OCI-LY7 (cell line): ENCODE data around the gene PPIG. TPM values are rescaled to one million over a fixed set of nuclear protein-coding genes. Genes with fewer than 3 reads are reported as not detected.
"Not testable (repeated sequence)": the region's sequence is repeated elsewhere in the genome, so short reads cannot be mapped to it uniquely, and the experiment has no call there.

Experiments
- BruUV-seq: library from RNA; stranded (reverse); fragments of 400-500 nt; replicated peaks from 2 replicates; lab custom pipeline; 2021; lab: Mats Ljungman, UMichigan
- CTCF ChIA-PET: fragments of 300-600 bp; sonication (Branson Sonifier 250); formaldehyde crosslinking; loops from one replicate; lab custom pipeline; 2022; ENCODE audit warnings: antibody characterized with exemption; ENCODE audit not compliant: unreplicated experiment; lab: Charles Lee
- POLR2A ChIA-PET: fragments of 300-600 bp; sonication (Branson Sonifier 250); formaldehyde crosslinking; loops from one replicate; lab custom pipeline; 2022; ENCODE audit warnings: antibody characterized with exemption; lab: Charles Lee
- DNase-seq: peaks from one replicate; pipeline ENCODE4 v3.0.0-alpha.2; 2015; ENCODE audit warnings: low spot score
- H2AFZ ChIP-seq: fragments of 200-600 bp; sonication (generic), shearing (Covaris generic); 2 replicates; pipeline ENCODE4 v1.6.1; 2014; ENCODE audit warnings: mild to moderate bottlenecking, antibody characterized with exemption, low read length, moderate library complexity
- H3K27ac ChIP-seq: fragments of 200-600 bp; sonication (generic); 2 replicates; pipeline ENCODE4 v1.5.1; 2014; ENCODE audit warnings: mixed run types, low read depth, mild to moderate bottlenecking, moderate library complexity, low read length, inconsistent platforms; ENCODE audit not compliant: poor library complexity, severe bottlenecking
- H3K36me3 ChIP-seq: fragments of 200-600 bp; sonication (generic); 2 replicates; pipeline ENCODE4 v1.6.1; 2014; ENCODE audit warnings: mild to moderate bottlenecking, antibody characterized with exemption, low read length, moderate library complexity, mixed read lengths; ENCODE audit not compliant: insufficient read depth
- H3K4me1 ChIP-seq: fragments of 200-600 bp; sonication (generic); 2 replicates; pipeline ENCODE4 v1.5.1; 2014; ENCODE audit warnings: mild to moderate bottlenecking, low read length; ENCODE audit not compliant: insufficient read depth, poor library complexity, severe bottlenecking
- H3K4me2 ChIP-seq: fragments of 200-600 bp; sonication (generic); 2 replicates; pipeline ENCODE4 v1.6.1; 2014; ENCODE audit warnings: mild to moderate bottlenecking, low read length
- H3K4me3 ChIP-seq: fragments of 200-600 bp; sonication (generic); 2 replicates; pipeline ENCODE4 v1.5.1; 2014; ENCODE audit warnings: mild to moderate bottlenecking, low read depth, low read length; ENCODE audit not compliant: poor library complexity, severe bottlenecking
- H3K79me2 ChIP-seq: fragments of 200-600 bp; sonication (generic); 2 replicates; pipeline ENCODE4 v1.6.1; 2016; ENCODE audit warnings: low read depth, mild to moderate bottlenecking, low read length, moderate library complexity, mixed read lengths; ENCODE audit not compliant: insufficient read depth
- H3K9me2 ChIP-seq: fragments of 200-600 bp; sonication (generic); 2 replicates; pipeline ENCODE4 v1.6.1; 2016; ENCODE audit warnings: mild to moderate bottlenecking, low read length, mixed read lengths; ENCODE audit not compliant: insufficient read depth
- H3K9me3 ChIP-seq: fragments of 200-600 bp; sonication (generic); 2 replicates; pipeline ENCODE4 v1.6.1; 2014; ENCODE audit warnings: mild to moderate bottlenecking, mixed run types, low read length, mixed read lengths
- H4K20me1 ChIP-seq: fragments of 200-600 bp; sonication (generic); 2 replicates; pipeline ENCODE4 v1.6.1; 2014; ENCODE audit warnings: mild to moderate bottlenecking, antibody characterized with exemption, low read length, moderate library complexity, mixed read lengths; ENCODE audit not compliant: insufficient read depth
- EZH2phosphoT487 ChIP-seq: fragments of 200-600 bp; sonication (generic); IDR thresholded peaks from 2 replicates; pipeline ENCODE4 v1.6.1; 2018; ENCODE audit warnings: low read depth, borderline replicate concordance, mild to moderate bottlenecking, mixed run types, antibody characterized with exemption, low read length, moderate library complexity, mixed read lengths
- intact Hi-C: fragments of 100-400 bp; cut with micrococcal nuclease; formaldehyde crosslinking; loops from one replicate; pipeline ENCODE4 v1.10.0; 2022; ENCODE audit not compliant: unreplicated experiment
- total RNA-seq, 2 experiments: library from RNA; depleted of rRNA in 1 of 2; stranded (reverse); fragments of >200 nt in 1 of 2; shearing (Covaris generic) in 1 of 2; gene quantifications; 2 replicates each; pipeline ENCODE4 v1.2.3, GENCODE V29; 2014 to 2022
- TF ChIP-seq, protein P1 (sequence below): fragments of 200-600 bp; sonication (generic); conservative IDR thresholded peaks from 2 replicates; pipeline ENCODE4 v1.5.1; 2014; ENCODE audit warnings: mild to moderate bottlenecking, antibody characterized with exemption, low read length, moderate library complexity, mixed read lengths

PPIG gene
- total RNA-seq, 2 experiments from 2014 or later: 33.5 to 65.7 TPM

DNA sequence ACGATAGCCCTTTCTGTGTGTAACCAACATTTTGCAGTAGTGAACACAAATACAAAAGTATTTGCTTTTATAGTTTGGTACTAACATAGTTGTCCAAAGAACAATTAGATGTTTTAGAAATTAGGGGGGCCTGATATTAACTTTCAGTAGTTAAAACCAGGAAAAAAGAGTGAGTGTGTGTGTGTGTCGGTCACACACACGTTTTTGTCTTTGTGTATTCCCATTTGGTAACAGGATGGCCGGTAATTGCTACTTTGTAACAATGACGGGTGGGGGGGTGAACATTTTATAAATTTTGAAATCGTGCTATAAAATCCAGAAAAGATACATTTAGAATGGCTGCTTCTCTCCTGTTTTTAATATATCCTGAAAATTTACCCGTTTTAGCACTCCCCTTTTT lies 1.5 kb downstream of the PPIG start:
- Histone ChIP-seq H3K9me3 (peaks cover 15% of the 10 kb centered on the region; the same call in 1 of the 2 replicates), H4K20me1 (peaks cover 16% of the 10 kb centered on the region; the same call in 1 of the 2 replicates), H3K27ac (peak overlapping the region; percentile 94), H3K79me2 (peaks cover 62% of the 10 kb centered on the region), H3K4me2 (peak overlapping the region; percentile 95), H3K36me3 (peaks cover 25% of the 10 kb centered on the region), H3K9me2 (no peaks in the 10 kb centered on the region), H3K4me1 (peaks cover 10% of the 10 kb centered on the region), H3K4me3 (peak overlapping the region; percentile 88), H2AFZ (no peak overlapping the region)
- no peak for DNase-seq
- BruUV-seq: no TSS peak
- POLR2A ChIA-PET: interaction anchor here (1.0 to 1.2 kb wide), 2 partner anchors 11 to 13 kb away, joined by 3 to 4 read pairs; no protein-coding TSS in a partner anchor
- CTCF ChIA-PET: no interaction called here
- intact Hi-C loops: loop anchor here (1.0 to 10.0 kb wide), 2 partner anchors 109 to 1341 kb away; partner anchors contain the start of genes CFAP210, PHOSPHO2 and STK39
- TF ChIP-seq, protein P1, sequence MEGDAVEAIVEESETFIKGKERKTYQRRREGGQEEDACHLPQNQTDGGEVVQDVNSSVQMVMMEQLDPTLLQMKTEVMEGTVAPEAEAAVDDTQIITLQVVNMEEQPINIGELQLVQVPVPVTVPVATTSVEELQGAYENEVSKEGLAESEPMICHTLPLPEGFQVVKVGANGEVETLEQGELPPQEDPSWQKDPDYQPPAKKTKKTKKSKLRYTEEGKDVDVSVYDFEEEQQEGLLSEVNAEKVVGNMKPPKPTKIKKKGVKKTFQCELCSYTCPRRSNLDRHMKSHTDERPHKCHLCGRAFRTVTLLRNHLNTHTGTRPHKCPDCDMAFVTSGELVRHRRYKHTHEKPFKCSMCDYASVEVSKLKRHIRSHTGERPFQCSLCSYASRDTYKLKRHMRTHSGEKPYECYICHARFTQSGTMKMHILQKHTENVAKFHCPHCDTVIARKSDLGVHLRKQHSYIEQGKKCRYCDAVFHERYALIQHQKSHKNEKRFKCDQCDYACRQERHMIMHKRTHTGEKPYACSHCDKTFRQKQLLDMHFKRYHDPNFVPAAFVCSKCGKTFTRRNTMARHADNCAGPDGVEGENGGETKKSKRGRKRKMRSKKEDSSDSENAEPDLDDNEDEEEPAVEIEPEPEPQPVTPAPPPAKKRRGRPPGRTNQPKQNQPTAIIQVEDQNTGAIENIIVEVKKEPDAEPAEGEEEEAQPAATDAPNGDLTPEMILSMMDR: no peak
- no peak for TF ChIP-seq EZH2phosphoT487

DNA sequence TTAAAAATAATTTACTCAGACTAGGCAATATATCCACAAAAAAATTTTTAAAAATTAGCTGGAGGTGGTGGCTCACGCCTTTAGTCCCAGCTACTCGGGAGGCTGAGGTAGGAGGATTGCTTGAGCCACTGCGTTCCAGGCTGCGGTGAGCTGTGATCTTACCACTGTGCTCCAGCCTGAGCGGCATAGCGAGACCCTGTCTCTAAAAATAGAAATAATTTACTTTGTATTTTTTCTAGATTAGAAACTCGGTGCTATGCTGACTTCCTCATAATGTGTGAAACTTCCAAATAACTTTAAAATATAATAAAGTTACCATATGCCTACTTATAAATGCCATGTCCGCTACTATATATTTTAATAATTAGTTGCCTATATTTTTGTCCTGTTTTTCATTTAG lies 6.7 kb downstream of the PPIG start:
- intact Hi-C loops: no loop called here
- Histone ChIP-seq H3K9me3 (no peaks in the 10 kb centered on the region; the same call in 1 of the 2 replicates), H3K4me2 (no peak overlapping the region), H3K4me3 (no peak overlapping the region), H4K20me1 (peaks cover 11% of the 10 kb centered on the region; the same call in 1 of the 2 replicates), H3K9me2 (no peaks in the 10 kb centered on the region), H2AFZ (no peak overlapping the region), H3K4me1 (peaks cover 10% of the 10 kb centered on the region), H3K36me3 (peaks cover 45% of the 10 kb centered on the region), H3K79me2 (peaks cover 100% of the 10 kb centered on the region), H3K27ac (no peak overlapping the region)
- TF ChIP-seq, protein P1: no peak
- no peak for TF ChIP-seq EZH2phosphoT487
- no peak for DNase-seq
- no TSS peak for BruUV-seq
- ChIA-PET CTCF (no interaction called here), POLR2A (interaction anchor here (1.1 kb wide), 1 partner anchor 18 kb away, joined by 4 read pairs; no protein-coding TSS in a partner anchor)

DNA sequence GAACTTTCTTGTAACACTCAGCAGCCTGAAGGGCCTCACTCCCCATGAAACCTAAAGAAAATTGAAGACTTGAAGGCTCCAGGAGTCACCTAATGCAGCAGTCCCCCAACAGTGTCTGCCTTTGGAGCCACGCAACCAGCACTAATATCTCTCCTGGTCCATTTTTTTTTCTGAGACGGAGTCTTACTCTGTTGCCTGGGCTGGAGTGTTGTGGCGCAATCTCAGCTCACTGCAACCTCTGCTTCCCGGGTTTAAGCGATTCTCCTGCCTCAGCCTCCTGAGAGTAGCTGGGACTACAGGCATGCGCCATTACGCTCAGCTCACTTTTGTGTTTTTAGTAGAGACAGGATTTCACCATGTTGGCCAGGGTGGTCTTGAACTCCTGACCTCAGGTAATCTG lies 12.4 kb downstream of the PPIG start:
- Histone ChIP-seq H3K79me2 (peaks cover 100% of the 10 kb centered on the region), H4K20me1 (peaks cover 15% of the 10 kb centered on the region), H3K36me3 (peaks cover 32% of the 10 kb centered on the region)
- DNase-seq, H3K27ac ChIP-seq, H3K4me1 ChIP-seq, H3K9me2 ChIP-seq, BruUV-seq, H3K4me2 ChIP-seq, intact Hi-C loops, H3K9me3 ChIP-seq, H3K4me3 ChIP-seq, H2AFZ ChIP-seq, CTCF ChIA-PET: not testable (repeated sequence)
- POLR2A ChIA-PET: interaction anchor here (0.7 to 0.8 kb wide), 2 partner anchors 8 to 10 kb away, joined by 3 read pairs; no protein-coding TSS in a partner anchor
